Caco-2 (cell line): ENCODE data around the gene CGRRF1. TPM values are rescaled to one million over a fixed set of nuclear protein-coding genes. Genes with fewer than 3 reads are reported as not detected.

Experiments used
- BruUV-seq: library from RNA; stranded (reverse); fragments of 400-500 nt; replicated peaks from 2 replicates; lab custom pipeline; 2021; lab: Mats Ljungman, UMichigan
- CTCF ChIA-PET: fragments of 300-600 bp; sonication (Branson Sonifier 250); formaldehyde crosslinking; loops from one replicate; lab custom pipeline; 2022; ENCODE audit warnings: antibody characterized with exemption; lab: Charles Lee
- POLR2A ChIA-PET: fragments of 300-600 bp; sonication (Branson Sonifier 250); formaldehyde crosslinking; loops from one replicate; lab custom pipeline; 2022; ENCODE audit warnings: antibody characterized with exemption; lab: Charles Lee
- DNase-seq, 2 experiments: peaks; one replicate each; pipeline versions ENCODE4 v3.0.0 to v3.0.0-alpha.2; 2020 to 2022
- H3K27me3 ChIP-seq: replicated peaks from 2 replicates; pipeline ENCODE4 v1.6.0; 2011; ENCODE audit warnings: low read length; ENCODE audit not compliant: control insufficient read depth, insufficient read depth
- H3K36me3 ChIP-seq: 2 replicates; pipeline ENCODE4 v1.5.1; 2011; ENCODE audit warnings: low read length; ENCODE audit not compliant: control insufficient read depth, insufficient read depth
- H3K4me1 ChIP-seq: fragments of 250-450 bp; sonication (Bioruptor Pico); 2 replicates; pipeline ENCODE4 v1.5.1; 2020; ENCODE audit warnings: mild to moderate bottlenecking
- H3K4me3 ChIP-seq: 2 replicates; pipeline ENCODE4 v1.5.1; 2011; ENCODE audit warnings: low read depth, mild to moderate bottlenecking, control low read depth, low read length
- H3K9me3 ChIP-seq: fragments of 250-450 bp; sonication (Bioruptor Pico); 2 replicates; pipeline ENCODE4 v1.5.1; 2020; ENCODE audit warnings: mild to moderate bottlenecking, moderate library complexity
- H3K27ac Mint-ChIP-seq: one replicate; pipeline ENCODE4 v1.8.0; 2022; ENCODE audit warnings: mixed read lengths; ENCODE audit not compliant: unreplicated experiment
- H3K27me3 Mint-ChIP-seq: one replicate; pipeline ENCODE4 v1.8.0; 2022; ENCODE audit warnings: mixed read lengths; ENCODE audit not compliant: insufficient read depth, unreplicated experiment
- H3K36me3 Mint-ChIP-seq: one replicate; pipeline ENCODE4 v1.8.0; 2022; ENCODE audit warnings: mild to moderate bottlenecking, mixed read lengths; ENCODE audit not compliant: insufficient read depth, unreplicated experiment
- H3K4me1 Mint-ChIP-seq: one replicate; pipeline ENCODE4 v1.8.0; 2022; ENCODE audit warnings: low read depth, mixed read lengths; ENCODE audit not compliant: unreplicated experiment
- H3K4me3 Mint-ChIP-seq: one replicate; pipeline ENCODE4 v1.8.0; 2022; ENCODE audit warnings: mild to moderate bottlenecking, moderate library complexity, mixed read lengths; ENCODE audit not compliant: unreplicated experiment
- H3K9me3 Mint-ChIP-seq: one replicate; pipeline ENCODE4 v1.8.0; 2022; ENCODE audit warnings: mixed read lengths; ENCODE audit not compliant: unreplicated experiment
- intact Hi-C: fragments of 100-400 bp; cut with micrococcal nuclease; formaldehyde crosslinking; loops from one replicate; pipeline ENCODE4 v1.10.0; 2022; ENCODE audit not compliant: unreplicated experiment
- total RNA-seq: library from RNA; stranded (reverse); gene quantifications from 2 replicates; pipeline ENCODE4 v1.2.3, GENCODE V29; 2022
- TF ChIP-seq, protein P1 (sequence below), 2 experiments: fragments of 200-600 bp in 1 of 2; IDR thresholded peaks; 1 replicate in 1 of 2; 2 replicates in 1 of 2; pipeline versions ENCODE4 v1.5.1 to v1.8.0; 2011 to 2022; ENCODE audit warnings: antibody characterized with exemption in 1 of 2, control low read depth in 1 of 2, inconsistent platforms in 1 of 2, low read depth in 1 of 2, low read length in 1 of 2, mild to moderate bottlenecking in 1 of 2, moderate library complexity in 1 of 2; ENCODE audit not compliant: insufficient read depth in 1 of 2, severe bottlenecking in 1 of 2, unreplicated experiment in 1 of 2

CGRRF1 gene
- total RNA-seq, 1 experiment from 2014 or later = 12.3 TPM

- TF ChIP-seq, protein P1, sequence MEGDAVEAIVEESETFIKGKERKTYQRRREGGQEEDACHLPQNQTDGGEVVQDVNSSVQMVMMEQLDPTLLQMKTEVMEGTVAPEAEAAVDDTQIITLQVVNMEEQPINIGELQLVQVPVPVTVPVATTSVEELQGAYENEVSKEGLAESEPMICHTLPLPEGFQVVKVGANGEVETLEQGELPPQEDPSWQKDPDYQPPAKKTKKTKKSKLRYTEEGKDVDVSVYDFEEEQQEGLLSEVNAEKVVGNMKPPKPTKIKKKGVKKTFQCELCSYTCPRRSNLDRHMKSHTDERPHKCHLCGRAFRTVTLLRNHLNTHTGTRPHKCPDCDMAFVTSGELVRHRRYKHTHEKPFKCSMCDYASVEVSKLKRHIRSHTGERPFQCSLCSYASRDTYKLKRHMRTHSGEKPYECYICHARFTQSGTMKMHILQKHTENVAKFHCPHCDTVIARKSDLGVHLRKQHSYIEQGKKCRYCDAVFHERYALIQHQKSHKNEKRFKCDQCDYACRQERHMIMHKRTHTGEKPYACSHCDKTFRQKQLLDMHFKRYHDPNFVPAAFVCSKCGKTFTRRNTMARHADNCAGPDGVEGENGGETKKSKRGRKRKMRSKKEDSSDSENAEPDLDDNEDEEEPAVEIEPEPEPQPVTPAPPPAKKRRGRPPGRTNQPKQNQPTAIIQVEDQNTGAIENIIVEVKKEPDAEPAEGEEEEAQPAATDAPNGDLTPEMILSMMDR (IDR thresholded peaks at IDR 0.05; ENCODE audit: insufficient read depth in 1 of 2, low read depth in 1 of 2, low read length in 1 of 2, severe bottlenecking in 1 of 2, unreplicated experiment in 1 of 2) = peak in 1 of 2 experiments; percentile 14
- H3K9me3 Mint-ChIP-seq = no peaks in the 10 kb centered on the region
- Histone ChIP-seq H3K4me3 (no peak overlapping the region), H3K9me3 (no peaks in the 10 kb centered on the region), H3K36me3 (no peaks in the 10 kb centered on the region), H3K27me3 (no peaks in the 10 kb centered on the region), H3K4me1 (no peaks in the 10 kb centered on the region; the same call in 1 of the 2 replicates)
- H3K36me3 Mint-ChIP-seq = peaks cover 6% of the 10 kb centered on the region
- H3K4me3 Mint-ChIP-seq = no peak overlapping the region
- intact Hi-C loops = no loop called here
- ChIA-PET CTCF (no interaction called here), POLR2A (no interaction called here)
- peaks cover 10% of the 10 kb centered on the region for H3K4me1 Mint-ChIP-seq
- BruUV-seq = no TSS peak
- H3K27ac Mint-ChIP-seq = peak overlapping the region; percentile 46
- no peaks in the 10 kb centered on the region for H3K27me3 Mint-ChIP-seq
- no peak for DNase-seq
These were observed 45.9 kb downstream of the CGRRF1 start for GRCh38 chr14:54555651-54556050.

- DNase-seq = peak; percentile 53 to 63
- H3K9me3 ChIP-seq = no peaks in the 10 kb centered on the region
- H3K4me1 Mint-ChIP-seq = peaks cover 10% of the 10 kb centered on the region
- intact Hi-C loops = no loop called here
- H3K27ac Mint-ChIP-seq = peak overlapping the region; percentile 46
- H3K27me3 Mint-ChIP-seq = no peaks in the 10 kb centered on the region
- no peak overlapping the region for H3K4me3 Mint-ChIP-seq
- no peaks in the 10 kb centered on the region for H3K27me3 ChIP-seq
- H3K9me3 Mint-ChIP-seq = no peaks in the 10 kb centered on the region
- ChIA-PET CTCF (no interaction called here), POLR2A (interaction anchor here (0.7 kb wide), 1 partner anchor 143 kb away, joined by 6 read pairs; no protein-coding TSS in a partner anchor)
- H3K4me3 ChIP-seq = no peak overlapping the region
- TF ChIP-seq, protein P1 (IDR thresholded peaks at IDR 0.05; ENCODE audit: insufficient read depth in 1 of 2, low read depth in 1 of 2, low read length in 1 of 2, severe bottlenecking in 1 of 2, unreplicated experiment in 1 of 2) = no peak
- no TSS peak for BruUV-seq
- peaks cover 6% of the 10 kb centered on the region for H3K36me3 Mint-ChIP-seq
- H3K36me3 ChIP-seq = no peaks in the 10 kb centered on the region
- H3K4me1 ChIP-seq = no peaks in the 10 kb centered on the region; the same call in 1 of the 2 replicates
These were observed 46.8 kb downstream of the CGRRF1 start for GRCh38 chr14:54556535-54556934.

DNA sequence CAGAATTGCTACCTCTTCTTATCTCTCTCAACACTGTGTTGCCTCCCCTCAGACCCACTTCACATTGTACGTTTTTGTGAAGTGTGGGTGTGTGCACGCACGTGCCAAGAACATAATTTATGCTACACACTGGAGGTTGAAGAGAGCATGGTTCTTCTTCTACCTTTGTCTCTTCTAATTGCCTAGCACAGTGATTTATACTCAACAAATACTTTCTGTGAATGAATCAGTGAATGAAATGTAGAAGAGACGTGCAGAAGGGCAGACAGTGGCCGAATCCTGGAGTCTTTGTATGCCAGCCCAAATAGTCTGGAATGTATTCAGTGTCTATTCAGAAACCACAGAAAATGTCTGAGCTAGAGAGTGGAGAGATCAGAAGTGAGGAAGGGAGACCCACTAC lies 52.6 kb downstream of the CGRRF1 start:
- no peaks in the 10 kb centered on the region for H3K27me3 ChIP-seq
- no peak overlapping the region for H3K4me3 ChIP-seq
- H3K36me3 Mint-ChIP-seq = peaks cover 17% of the 10 kb centered on the region
- ChIA-PET CTCF (interaction anchor here (1.2 to 3.4 kb wide), 2 partner anchors 211 to 244 kb away, joined by 4 to 31 read pairs; no protein-coding TSS in a partner anchor), POLR2A (no interaction called here)
- H3K27me3 Mint-ChIP-seq = no peaks in the 10 kb centered on the region
- TF ChIP-seq, protein P1 (IDR thresholded peaks at IDR 0.05; ENCODE audit: insufficient read depth in 1 of 2, low read depth in 1 of 2, low read length in 1 of 2, severe bottlenecking in 1 of 2, unreplicated experiment in 1 of 2) = no peak
- peaks cover 4% of the 10 kb centered on the region; the same call in 1 of the 2 replicates for H3K4me1 ChIP-seq
- no peaks in the 10 kb centered on the region for H3K9me3 Mint-ChIP-seq
- H3K36me3 ChIP-seq = no peaks in the 10 kb centered on the region
- BruUV-seq = no TSS peak
- H3K4me1 Mint-ChIP-seq = no peaks in the 10 kb centered on the region
- H3K9me3 ChIP-seq = no peaks in the 10 kb centered on the region
- no peak for DNase-seq
- no peak overlapping the region for H3K27ac Mint-ChIP-seq
- intact Hi-C loops = no loop called here
- H3K4me3 Mint-ChIP-seq = no peak overlapping the region
